Ammon's horn (tissue), 1 donor: ENCODE data around the gene PRMT5.

Experiments
- DNase-seq: peaks from one replicate; pipeline ENCODE4 v3.0.0-alpha.2; 2016; ENCODE audit warnings: low spot score

The PRMT5 gene

GRCh38 chr14:22896760-22897159 lies 32.4 kb downstream of the PRMT5 start:
- no peak for DNase-seq

GRCh38 chr14:22896356-22896755 lies 32.8 kb downstream of the PRMT5 start:
- DNase-seq = no peak

GRCh38 chr14:22895402-22895801 lies 33.8 kb downstream of the PRMT5 start:
- DNase-seq = no peak

- no peak for DNase-seq
Observed at GRCh38 chr14:22893706-22894105, 35.5 kb downstream of the PRMT5 start.

GRCh38 chr14:22892488-22892887 lies 36.7 kb downstream of the PRMT5 start:
- peak; percentile 37 for DNase-seq

- no peak for DNase-seq
Observed at GRCh38 chr14:22890416-22890815, 38.8 kb downstream of the PRMT5 start.

GRCh38 chr14:22888662-22889061 lies 40.5 kb downstream of the PRMT5 start:
- DNase-seq = no peak

GRCh38 chr14:22887990-22888378 lies 41.2 kb downstream of the PRMT5 start:
- no peak for DNase-seq

- DNase-seq = no peak
Observed at GRCh38 chr14:22887260-22887989, 41.8 kb downstream of the PRMT5 start.

GRCh38 chr14:22886500-22887259 lies 42.5 kb downstream of the PRMT5 start:
- no peak for DNase-seq

- DNase-seq = no peak
Observed at GRCh38 chr14:22885975-22886374, 43.2 kb downstream of the PRMT5 start.

GRCh38 chr14:22884738-22885523 lies 44.2 kb downstream of the PRMT5 start:
- DNase-seq = no peak

GRCh38 chr14:22884076-22884737 lies 45.0 kb downstream of the PRMT5 start:
- DNase-seq = no peak

- DNase-seq = no peak
Observed at GRCh38 chr14:22883173-22883976, 45.8 kb downstream of the PRMT5 start, which contains the start of gene REM2. TSS of gene REM2 (plus strand) at chr14:22883222. CDS start at chr14:22883288, 66 bp downstream.

- peak; percentile 61 for DNase-seq
Observed at GRCh38 chr14:22882529-22883172, 46.5 kb downstream of the PRMT5 start.

GRCh38 chr14:22882064-22882463 lies 47.1 kb downstream of the PRMT5 start:
- no peak for DNase-seq

- DNase-seq = no peak
Observed at GRCh38 chr14:22878271-22879246, 50.6 kb downstream of the PRMT5 start.

GRCh38 chr14:22877000-22877501 lies 52.1 kb downstream of the PRMT5 start:
- DNase-seq = no peak

- no peak for DNase-seq
Observed at GRCh38 chr14:22875748-22876319, 53.3 kb downstream of the PRMT5 start.
